Measurements from ENCODE around the gene KRTAP7-1. TPM values are rescaled to one million over a fixed set of nuclear protein-coding genes. Genes with fewer than 3 reads are reported as not detected.

The KRTAP7-1 gene
- total RNA-seq, 1 donor from 2014 or later = not detected

- Mint-ChIP-seq H3K27ac (no peak overlapping the region), H3K27me3 (no peaks in the 10 kb centered on the region), H3K9me3 (peaks cover 3% of the 10 kb centered on the region), H3K4me3 (no peak overlapping the region), H3K36me3 (ENCODE audit: low read depth) (no peaks in the 10 kb centered on the region), H3K4me1 (no peaks in the 10 kb centered on the region)
- no peak for TF ChIP-seq CTCF (IDR thresholded peaks at IDR 0.05)
- ATAC-seq (ENCODE audit: low read depth) = no peak
- no peak for DNase-seq
- intact Hi-C loops (cut with micrococcal nuclease) = no loop called here
- ChIA-PET POLR2A (no interaction called here), CTCF (no interaction called here)
Observed at GRCh38 chr21:30793581-30794314, 35.8 kb downstream of the KRTAP7-1 start.

- H3K9me3 Mint-ChIP-seq = no peaks in the 10 kb centered on the region
- no peaks in the 10 kb centered on the region for H3K4me1 Mint-ChIP-seq
- intact Hi-C loops (cut with micrococcal nuclease) = no loop called here
- ChIA-PET POLR2A (no interaction called here), CTCF (no interaction called here)
- ATAC-seq (ENCODE audit: low read depth) = no peak
- no peak overlapping the region for H3K27ac Mint-ChIP-seq
- TF ChIP-seq CTCF (IDR thresholded peaks at IDR 0.05) = no peak
- DNase-seq = no peak
- H3K4me3 Mint-ChIP-seq = no peak overlapping the region
- H3K27me3 Mint-ChIP-seq = no peaks in the 10 kb centered on the region
- H3K36me3 Mint-ChIP-seq (ENCODE audit: low read depth) = no peaks in the 10 kb centered on the region
Observed at GRCh38 chr21:30779249-30779648, 50.3 kb downstream of the KRTAP7-1 start.

Other genes starting within 250 kb of the KRTAP7-1 start
- gene KRTAP22-2, start 239.4 kb downstream of the KRTAP7-1 start, total RNA-seq = not detected in 2 replicates
- gene KRTAP6-3, start 237.3 kb downstream of the KRTAP7-1 start, total RNA-seq = not detected in 2 replicates
- gene KRTAP6-2, start 230.9 kb downstream of the KRTAP7-1 start, total RNA-seq = not detected in 2 replicates
- gene KRTAP22-1, start 228.7 kb downstream of the KRTAP7-1 start, total RNA-seq = not detected in 2 replicates
- gene KRTAP6-1, start 215.8 kb downstream of the KRTAP7-1 start, total RNA-seq = not detected in 2 replicates
- not detected in 2 replicates for gene KRTAP20-1, start 213.3 kb downstream of the KRTAP7-1 start, total RNA-seq
- not detected in 2 replicates for gene KRTAP20-4, start 209.1 kb downstream of the KRTAP7-1 start, total RNA-seq
- gene KRTAP20-2, start 194.6 kb downstream of the KRTAP7-1 start, total RNA-seq = not detected in 2 replicates
- not detected in 2 replicates for gene KRTAP20-3, start 186.9 kb downstream of the KRTAP7-1 start, total RNA-seq
- not detected in 2 replicates for gene KRTAP21-3, start 111.0 kb downstream of the KRTAP7-1 start, total RNA-seq
- gene KRTAP21-2, start 82.5 kb downstream of the KRTAP7-1 start, total RNA-seq = not detected in 2 replicates
- not detected in 2 replicates for gene KRTAP21-1, start 74.3 kb downstream of the KRTAP7-1 start, total RNA-seq
- gene KRTAP8-1, start 16.5 kb downstream of the KRTAP7-1 start, total RNA-seq = not detected in 2 replicates
- gene KRTAP11-1, start 51.8 kb upstream of the KRTAP7-1 start, total RNA-seq = not detected in 2 replicates
- not detected in 2 replicates for gene KRTAP19-8, start 208.7 kb upstream of the KRTAP7-1 start, total RNA-seq